Measurements from ENCODE around the gene LYRM4. TPM values are rescaled to one million over a fixed set of nuclear protein-coding genes. Genes with fewer than 3 reads are reported as not detected.

The LYRM4 gene
- polyA plus RNA-seq, 1 donor from 2014 or later = 29.3 TPM

GRCh38 chr6:5113096-5113495 lies 147.7 kb downstream of the LYRM4 start:
- Histone ChIP-seq H3K9me2 (ENCODE audit: insufficient read depth, low read length) (no peaks in the 10 kb centered on the region), H3K4me2 (ENCODE audit: low read length) (no peak overlapping the region), H3K9ac (ENCODE audit: low read length) (no peak overlapping the region), H3K9me3 (ENCODE audit: low read length) (no peaks in the 10 kb centered on the region), H3K79me2 (replicated peaks; ENCODE audit: insufficient read depth, low read length) (no peaks in the 10 kb centered on the region), H3F3A (ENCODE audit: insufficient read depth, low read length, poor library complexity, severe bottlenecking) (no peaks in the 10 kb centered on the region), H4K20me1 (ENCODE audit: insufficient read depth) (no peaks in the 10 kb centered on the region), H2AFZ (ENCODE audit: low read depth, low read length) (no peak overlapping the region), H3K4me3 (ENCODE audit: low read length) (no peak overlapping the region), H3K27me3 (ENCODE audit: insufficient read depth, low read depth, low read length) (no peaks in the 10 kb centered on the region), H3K27ac (ENCODE audit: low read length) (no peak overlapping the region), H3K36me3 (ENCODE audit: insufficient read depth, low read length) (no peaks in the 10 kb centered on the region)
- TF ChIP-seq MXI1 (conservative IDR thresholded peaks at IDR 0.05; ENCODE audit: poor library complexity, severe bottlenecking) (no peak), RAD21 (conservative IDR thresholded peaks at IDR 0.05) (no peak), SMC3 (conservative IDR thresholded peaks at IDR 0.05; ENCODE audit: poor library complexity) (no peak), CTCF (IDR thresholded peaks at IDR 0.05; ENCODE audit: poor library complexity, severe bottlenecking) (no peak), EP300 (conservative IDR thresholded peaks at IDR 0.05; ENCODE audit: poor library complexity, severe bottlenecking) (no peak), EZH2 (IDR thresholded peaks at IDR 0.05; ENCODE audit: borderline replicate concordance, insufficient read depth, low read length, poor library complexity, severe bottlenecking) (no peak), POLR2AphosphoS5 (IDR thresholded peaks at IDR 0.05) (no peak), TAF1 (IDR thresholded peaks at IDR 0.05; ENCODE audit: low read depth) (no peak)
- TF ChIP-seq, protein P1, sequence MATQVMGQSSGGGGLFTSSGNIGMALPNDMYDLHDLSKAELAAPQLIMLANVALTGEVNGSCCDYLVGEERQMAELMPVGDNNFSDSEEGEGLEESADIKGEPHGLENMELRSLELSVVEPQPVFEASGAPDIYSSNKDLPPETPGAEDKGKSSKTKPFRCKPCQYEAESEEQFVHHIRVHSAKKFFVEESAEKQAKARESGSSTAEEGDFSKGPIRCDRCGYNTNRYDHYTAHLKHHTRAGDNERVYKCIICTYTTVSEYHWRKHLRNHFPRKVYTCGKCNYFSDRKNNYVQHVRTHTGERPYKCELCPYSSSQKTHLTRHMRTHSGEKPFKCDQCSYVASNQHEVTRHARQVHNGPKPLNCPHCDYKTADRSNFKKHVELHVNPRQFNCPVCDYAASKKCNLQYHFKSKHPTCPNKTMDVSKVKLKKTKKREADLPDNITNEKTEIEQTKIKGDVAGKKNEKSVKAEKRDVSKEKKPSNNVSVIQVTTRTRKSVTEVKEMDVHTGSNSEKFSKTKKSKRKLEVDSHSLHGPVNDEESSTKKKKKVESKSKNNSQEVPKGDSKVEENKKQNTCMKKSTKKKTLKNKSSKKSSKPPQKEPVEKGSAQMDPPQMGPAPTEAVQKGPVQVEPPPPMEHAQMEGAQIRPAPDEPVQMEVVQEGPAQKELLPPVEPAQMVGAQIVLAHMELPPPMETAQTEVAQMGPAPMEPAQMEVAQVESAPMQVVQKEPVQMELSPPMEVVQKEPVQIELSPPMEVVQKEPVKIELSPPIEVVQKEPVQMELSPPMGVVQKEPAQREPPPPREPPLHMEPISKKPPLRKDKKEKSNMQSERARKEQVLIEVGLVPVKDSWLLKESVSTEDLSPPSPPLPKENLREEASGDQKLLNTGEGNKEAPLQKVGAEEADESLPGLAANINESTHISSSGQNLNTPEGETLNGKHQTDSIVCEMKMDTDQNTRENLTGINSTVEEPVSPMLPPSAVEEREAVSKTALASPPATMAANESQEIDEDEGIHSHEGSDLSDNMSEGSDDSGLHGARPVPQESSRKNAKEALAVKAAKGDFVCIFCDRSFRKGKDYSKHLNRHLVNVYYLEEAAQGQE (IDR thresholded peaks at IDR 0.05; ENCODE audit: borderline replicate concordance) = no peak

DNA sequence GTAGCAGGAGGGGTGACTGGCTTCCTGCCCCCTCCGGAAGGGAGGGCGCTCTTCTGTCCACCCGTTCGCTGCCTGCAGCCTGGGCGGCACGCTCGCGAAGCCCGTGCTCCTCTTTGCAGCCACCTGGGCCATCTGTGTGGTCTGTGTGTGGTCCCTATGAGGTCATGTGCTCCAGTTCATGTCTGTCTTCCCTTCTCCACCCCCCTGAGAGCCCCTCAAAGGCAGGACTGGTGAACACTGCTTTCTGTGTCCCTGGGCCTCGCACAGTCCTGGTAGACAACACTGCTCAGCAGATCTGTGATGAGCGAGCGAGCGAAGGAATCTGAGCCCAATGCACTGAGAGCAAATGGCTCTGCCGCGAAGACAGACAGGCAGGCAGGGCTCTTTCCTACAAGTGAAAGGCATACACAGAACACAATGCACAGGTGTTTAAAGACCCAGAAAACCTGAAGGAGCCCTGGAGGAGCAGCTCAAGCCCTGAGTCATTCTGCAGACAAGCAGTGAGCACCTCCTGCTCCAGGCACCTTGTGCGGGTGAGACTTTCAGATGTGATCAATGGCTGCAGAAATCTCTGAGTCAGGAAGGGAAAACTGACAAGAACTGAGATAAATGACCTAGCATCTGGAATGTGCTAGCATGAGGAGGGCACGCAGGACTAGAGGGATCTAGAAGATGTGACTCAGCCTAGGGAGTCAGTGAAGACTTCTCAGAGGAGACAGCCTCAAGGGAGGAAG lies 148.5 kb downstream of the LYRM4 start:
- Histone ChIP-seq H3K4me2 (ENCODE audit: low read length) (no peak overlapping the region), H3K9me2 (ENCODE audit: insufficient read depth, low read length) (no peaks in the 10 kb centered on the region), H3K9me3 (ENCODE audit: low read length) (no peaks in the 10 kb centered on the region), H2AFZ (ENCODE audit: low read depth, low read length) (no peak overlapping the region), H3K27ac (ENCODE audit: low read length) (no peak overlapping the region), H3K9ac (ENCODE audit: low read length) (no peak overlapping the region), H3K79me2 (replicated peaks; ENCODE audit: insufficient read depth, low read length) (no peaks in the 10 kb centered on the region), H3K36me3 (ENCODE audit: insufficient read depth, low read length) (no peaks in the 10 kb centered on the region), H3K4me3 (ENCODE audit: low read length) (no peak overlapping the region), H3K27me3 (ENCODE audit: insufficient read depth, low read depth, low read length) (no peaks in the 10 kb centered on the region), H3F3A (ENCODE audit: insufficient read depth, low read length, poor library complexity, severe bottlenecking) (no peaks in the 10 kb centered on the region), H4K20me1 (ENCODE audit: insufficient read depth) (no peaks in the 10 kb centered on the region)
- no peak for TF ChIP-seq EZH2 (IDR thresholded peaks at IDR 0.05; ENCODE audit: borderline replicate concordance, insufficient read depth, low read length, poor library complexity, severe bottlenecking)
- TF ChIP-seq MXI1 (conservative IDR thresholded peaks at IDR 0.05; ENCODE audit: poor library complexity, severe bottlenecking) = no peak
- no peak for TF ChIP-seq POLR2AphosphoS5 (IDR thresholded peaks at IDR 0.05)
- TF ChIP-seq TAF1 (IDR thresholded peaks at IDR 0.05; ENCODE audit: low read depth) = no peak
- no peak for TF ChIP-seq RAD21 (conservative IDR thresholded peaks at IDR 0.05)
- TF ChIP-seq, protein P1 (IDR thresholded peaks at IDR 0.05; ENCODE audit: borderline replicate concordance) = no peak
- TF ChIP-seq CTCF (IDR thresholded peaks at IDR 0.05; ENCODE audit: poor library complexity, severe bottlenecking) = no peak
- no peak for TF ChIP-seq EP300 (conservative IDR thresholded peaks at IDR 0.05; ENCODE audit: poor library complexity, severe bottlenecking)
- TF ChIP-seq SMC3 (conservative IDR thresholded peaks at IDR 0.05; ENCODE audit: poor library complexity) = no peak

All from neural cell (in vitro differentiated cells).